Endodermal cell (in vitro differentiated cells): ENCODE measurements around the gene ARMH3. TPM values are rescaled to one million over a fixed set of nuclear protein-coding genes. Genes with fewer than 3 reads are reported as not detected.
"Not testable (repeated sequence)": the region's sequence is repeated elsewhere in the genome, so short reads cannot be mapped to it uniquely, and the experiment has no call there.

Experiments
- DNase-seq: peaks from one replicate; pipeline ENCODE4 v3.0.0-alpha.2; 2017
- H3K27ac ChIP-seq: 2 replicates; pipeline ENCODE4 v1.5.1; 2013; ENCODE audit warnings: mild to moderate bottlenecking, low read depth, low read length, moderate library complexity
- H3K27me3 ChIP-seq: 2 replicates; pipeline ENCODE4 v1.6.1; 2013; ENCODE audit warnings: mild to moderate bottlenecking, low read length, moderate library complexity; ENCODE audit not compliant: insufficient read depth, control insufficient read depth, poor library complexity, severe bottlenecking
- H3K36me3 ChIP-seq: 2 replicates; pipeline ENCODE4 v1.7.0; 2013; ENCODE audit warnings: mild to moderate bottlenecking, low read length, moderate library complexity; ENCODE audit not compliant: control insufficient read depth, insufficient read depth
- H3K4me1 ChIP-seq: one replicate; pipeline ENCODE4 v1.7.0; 2013; ENCODE audit warnings: low read length; ENCODE audit not compliant: control insufficient read depth, insufficient read depth
- H3K4me3 ChIP-seq: 2 replicates; pipeline ENCODE4 v1.5.1; 2013; ENCODE audit warnings: mild to moderate bottlenecking, low read length, moderate library complexity
- H3K9ac ChIP-seq: 2 replicates; pipeline ENCODE4 v1.6.1; 2013; ENCODE audit warnings: mild to moderate bottlenecking, low read length, moderate library complexity; ENCODE audit not compliant: poor library complexity, severe bottlenecking; ENCODE audit errors: extremely low read depth
- H3K9me3 ChIP-seq: 2 replicates; pipeline ENCODE4 v1.6.1; 2013; ENCODE audit warnings: mild to moderate bottlenecking, low read length, moderate library complexity; ENCODE audit not compliant: control insufficient read depth
- H3K27ac Mint-ChIP-seq: 2 replicates; pipeline ENCODE4 v1.8.0; 2020; ENCODE audit warnings: mixed read lengths
- H3K27me3 Mint-ChIP-seq: 2 replicates; pipeline ENCODE4 v1.8.0; 2021; ENCODE audit warnings: mild to moderate bottlenecking, mixed read lengths; ENCODE audit not compliant: insufficient read depth
- H3K36me3 Mint-ChIP-seq: 2 replicates; pipeline ENCODE4 v1.8.0; 2020; ENCODE audit warnings: low read depth, mixed read lengths
- H3K4me1 Mint-ChIP-seq: 2 replicates; pipeline ENCODE4 v1.8.0; 2020; ENCODE audit warnings: mixed read lengths
- H3K4me3 Mint-ChIP-seq: 2 replicates; pipeline ENCODE4 v1.8.0; 2020; ENCODE audit warnings: mild to moderate bottlenecking, moderate library complexity, mixed read lengths
- H3K9me3 Mint-ChIP-seq: 2 replicates; pipeline ENCODE4 v1.8.0; 2020; ENCODE audit warnings: mild to moderate bottlenecking, mixed read lengths
- CTCF ChIP-seq: fragments of 200-600 bp; sonication (generic); conservative IDR thresholded peaks from 2 replicates; pipeline ENCODE4 v1.5.0; 2021; ENCODE audit warnings: antibody characterized with exemption, mild to moderate bottlenecking
- WGBS, 2 experiments: methylation state at CpG; one replicate each; pipeline versions ENCODE4 v1.1.5 to v1.1.7; 2013; ENCODE audit warnings: missing lambda C conversion rate in 2 of 2, mixed read lengths in 1 of 2; ENCODE audit not compliant: insufficient coverage in 1 of 2, insufficient read length in 1 of 2; 5-methylcytosine and 5-hydroxymethylcytosine counted together
- total RNA-seq, 2 donors: library from RNA; stranded (reverse); fragmentation: NEBNext Ultra II Directional in 1 of 2; extraction: Animal tissue kit (Norgen Biotek cat#: 25700) in 1 of 2; gene quantifications; 2 replicates in 1 of 2; 3 replicates in 1 of 2; pipeline ENCODE4 v1.2.1, GENCODE V29; 2021

ARMH3 gene
- total RNA-seq, 2 donors from 2014 or later: 18.0 to 19.7 TPM

- DNase-seq: no peak
- no peaks in the 10 kb centered on the region for H3K36me3 Mint-ChIP-seq
- TF ChIP-seq CTCF: no peak
- H3K4me3 Mint-ChIP-seq: no peak overlapping the region
- no peak overlapping the region for H3K27ac Mint-ChIP-seq
- H3K9me3 Mint-ChIP-seq: no peaks in the 10 kb centered on the region
- no peak overlapping the region for H3K4me3 ChIP-seq
- H3K4me1 ChIP-seq: no peaks in the 10 kb centered on the region
- H3K36me3 ChIP-seq: no peaks in the 10 kb centered on the region
- no peak overlapping the region for H3K27ac ChIP-seq
- H3K4me1 Mint-ChIP-seq: no peaks in the 10 kb centered on the region
- H3K9me3 ChIP-seq: no peaks in the 10 kb centered on the region
- H3K27me3 ChIP-seq: peaks cover 12% of the 10 kb centered on the region
- no peak overlapping the region for H3K9ac ChIP-seq
- H3K27me3 Mint-ChIP-seq: peaks cover 17% of the 10 kb centered on the region
These were observed 4.0 kb upstream of the ARMH3 start for GRCh38 chr10:102059987-102060386.

- H3K36me3 ChIP-seq, DNase-seq, H3K4me1 ChIP-seq, H3K9me3 Mint-ChIP-seq, H3K27me3 Mint-ChIP-seq, H3K36me3 Mint-ChIP-seq, H3K27me3 ChIP-seq, H3K4me1 Mint-ChIP-seq, H3K9me3 ChIP-seq: not testable (repeated sequence)
- 40 to 73% methylated on average over 9 to 31 of the region's 34 CpGs for WGBS, 2 experiments
- Histone ChIP-seq H3K27ac (peak overlapping the region; percentile 63), H3K9ac (peak overlapping the region; percentile 70), H3K4me3 (peak overlapping the region; percentile 98)
- H3K4me3 Mint-ChIP-seq: peak overlapping the region; percentile 91
- peak overlapping the region; percentile 95 for H3K27ac Mint-ChIP-seq
These were observed 909 bp downstream of the ARMH3 start for GRCh38 chr10:102054881-102055646.

- H3K4me3 ChIP-seq: no peak overlapping the region
- no peaks in the 10 kb centered on the region for H3K9me3 ChIP-seq
- no peaks in the 10 kb centered on the region for H3K4me1 ChIP-seq
- H3K4me3 Mint-ChIP-seq: no peak overlapping the region
- no peaks in the 10 kb centered on the region for H3K36me3 Mint-ChIP-seq
- no peaks in the 10 kb centered on the region for H3K27me3 ChIP-seq
- no peak overlapping the region for H3K27ac ChIP-seq
- H3K9me3 Mint-ChIP-seq: no peaks in the 10 kb centered on the region
- TF ChIP-seq CTCF: no peak
- no peak overlapping the region for H3K27ac Mint-ChIP-seq
- 100% methylated on average over 2 of the region's 2 CpGs for WGBS, 2 experiments
- no peaks in the 10 kb centered on the region for H3K27me3 Mint-ChIP-seq
- no peaks in the 10 kb centered on the region for H3K36me3 ChIP-seq
- no peak for DNase-seq
- peaks cover 24% of the 10 kb centered on the region for H3K4me1 Mint-ChIP-seq
- no peak overlapping the region for H3K9ac ChIP-seq
These were observed 9.9 kb downstream of the ARMH3 start for GRCh38 chr10:102046095-102046494.

- TF ChIP-seq CTCF: no peak
- no peak for DNase-seq
- Mint-ChIP-seq H3K27me3 (no peaks in the 10 kb centered on the region), H3K4me1 (peaks cover 24% of the 10 kb centered on the region), H3K36me3 (no peaks in the 10 kb centered on the region), H3K27ac (peak overlapping the region; percentile 48), H3K9me3 (no peaks in the 10 kb centered on the region), H3K4me3 (no peak overlapping the region)
- H3K9ac ChIP-seq: no peak overlapping the region
- H3K27me3 ChIP-seq: no peaks in the 10 kb centered on the region
- H3K36me3 ChIP-seq: no peaks in the 10 kb centered on the region
- no peak overlapping the region for H3K27ac ChIP-seq
- no peak overlapping the region for H3K4me3 ChIP-seq
- H3K9me3 ChIP-seq: no peaks in the 10 kb centered on the region
- no peaks in the 10 kb centered on the region for H3K4me1 ChIP-seq
- 95 to 100% methylated on average over 2 to 3 of the region's 3 CpGs for WGBS, 2 experiments
These were observed 10.7 kb downstream of the ARMH3 start for GRCh38 chr10:102045292-102045691.
